ENCODE data around the gene PTGFRN.

DNA sequence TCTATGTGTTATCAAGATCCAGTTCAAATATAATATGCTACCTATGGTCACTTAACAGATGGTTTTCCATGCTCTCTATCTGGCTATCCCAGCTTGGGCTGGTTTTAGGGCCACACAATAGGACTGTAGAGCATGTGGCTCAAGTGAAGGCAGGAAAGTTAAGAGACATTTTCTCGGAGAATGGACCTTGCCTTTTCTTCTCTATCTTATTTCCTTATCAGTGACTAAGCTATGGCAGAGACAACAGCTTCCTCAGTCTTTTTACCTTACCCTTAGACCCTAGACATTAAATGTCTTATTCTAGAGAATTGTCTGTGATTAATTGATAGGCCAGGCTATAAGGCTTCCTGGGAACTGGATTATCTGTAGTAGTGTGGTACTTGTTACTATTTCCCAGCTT is 120.0 kb downstream of the PTGFRN start:
- TF ChIP-seq POLR2A (IDR thresholded peaks at IDR 0.05) = no peak
- TF ChIP-seq, protein P1, sequence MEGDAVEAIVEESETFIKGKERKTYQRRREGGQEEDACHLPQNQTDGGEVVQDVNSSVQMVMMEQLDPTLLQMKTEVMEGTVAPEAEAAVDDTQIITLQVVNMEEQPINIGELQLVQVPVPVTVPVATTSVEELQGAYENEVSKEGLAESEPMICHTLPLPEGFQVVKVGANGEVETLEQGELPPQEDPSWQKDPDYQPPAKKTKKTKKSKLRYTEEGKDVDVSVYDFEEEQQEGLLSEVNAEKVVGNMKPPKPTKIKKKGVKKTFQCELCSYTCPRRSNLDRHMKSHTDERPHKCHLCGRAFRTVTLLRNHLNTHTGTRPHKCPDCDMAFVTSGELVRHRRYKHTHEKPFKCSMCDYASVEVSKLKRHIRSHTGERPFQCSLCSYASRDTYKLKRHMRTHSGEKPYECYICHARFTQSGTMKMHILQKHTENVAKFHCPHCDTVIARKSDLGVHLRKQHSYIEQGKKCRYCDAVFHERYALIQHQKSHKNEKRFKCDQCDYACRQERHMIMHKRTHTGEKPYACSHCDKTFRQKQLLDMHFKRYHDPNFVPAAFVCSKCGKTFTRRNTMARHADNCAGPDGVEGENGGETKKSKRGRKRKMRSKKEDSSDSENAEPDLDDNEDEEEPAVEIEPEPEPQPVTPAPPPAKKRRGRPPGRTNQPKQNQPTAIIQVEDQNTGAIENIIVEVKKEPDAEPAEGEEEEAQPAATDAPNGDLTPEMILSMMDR (IDR thresholded peaks at IDR 0.05) = no peak

Measured in esophagus squamous epithelium (tissue), 4 donors.